ENCODE measurements around the gene ZNF839. TPM values are rescaled to one million over a fixed set of nuclear protein-coding genes. Genes with fewer than 3 reads are reported as not detected.

Gene ZNF839
- total and polyA plus RNA-seq, 2 of the 4 experiments (the other 2 are of a cell fraction), result 5.7 to 10.7 TPM

GRCh38 chr14:102387086-102387485 is 67.5 kb downstream of the ZNF839 start:
- Histone ChIP-seq H3K23ac (ENCODE audit: low read depth, low read length) (no peak overlapping the region), H4K5ac (ENCODE audit: low read depth, low read length) (no peak overlapping the region), H3K4ac (ENCODE audit: low read depth, low read length) (no peak overlapping the region), H4K8ac (ENCODE audit: low read depth in 2 of 2, low read length in 2 of 2) (no peak overlapping the region), H2AK5ac (ENCODE audit: low read depth, low read length) (no peak overlapping the region), H4K20me1 (ENCODE audit: insufficient read depth, low read length) (no peaks in the 10 kb centered on the region; the same call in 1 of the 2 replicates), H4K91ac (ENCODE audit: insufficient read depth, low read depth, low read length) (no peak overlapping the region), H3K4me1 (ENCODE audit: control insufficient read depth, insufficient read depth, low read length) (peaks cover 6% of the 10 kb centered on the region; the same call in 1 of the 2 replicates), H3K36me3 (ENCODE audit: control insufficient read depth, insufficient read depth, low read length) (peaks cover 3% of the 10 kb centered on the region), H3K27me3 (ENCODE audit: control insufficient read depth, insufficient read depth, low read length) (no peaks in the 10 kb centered on the region), H3K9me3 (ENCODE audit: control insufficient read depth, insufficient read depth, low read length) (no peaks in the 10 kb centered on the region; the same call in 1 of the 2 replicates), H2AK9ac (replicated peaks; ENCODE audit: low read depth, low read length, poor library complexity) (no peak overlapping the region), H3K9ac (ENCODE audit: low read depth, low read length) (no peak overlapping the region), H3K79me1 (ENCODE audit: low read depth in 1 of 2, low read length in 2 of 2) (peaks cover 7 to 20% of the 10 kb centered on the region in 2 experiments; a peak in 2 of 4 replicates), H3K18ac (ENCODE audit: low read depth, low read length) (no peak overlapping the region), H3K9me1 (ENCODE audit: insufficient read depth, low read length) (0 out of 2 replicates have a peak, but pooled peaks cover 2% of the 10 kb centered on the region), H2AFZ (replicated peaks; ENCODE audit: low read length, poor library complexity) (no peak overlapping the region), H3K14ac (replicated peaks; ENCODE audit: low read depth, low read length) (no peak overlapping the region), H2BK120ac (ENCODE audit: low read depth, low read length) (no peak overlapping the region), H2BK15ac (ENCODE audit: low read depth, low read length) (no peak overlapping the region), H2BK20ac (ENCODE audit: low read depth, low read length) (no peak overlapping the region), H2BK5ac (ENCODE audit: low read depth, low read length, poor library complexity, severe bottlenecking) (no peak overlapping the region), H3K4me2 (ENCODE audit: low read depth, low read length) (no peak overlapping the region), H3K4me3 (ENCODE audit: insufficient read depth, low read depth, low read length) (no peak overlapping the region), H3K56ac (ENCODE audit: extremely low read depth, insufficient read depth, low read length) (no peak overlapping the region), H3K27ac (ENCODE audit: insufficient read depth, low read length) (no peak overlapping the region)
- no TSS peak for BruUV-seq (replicated peaks)
- ChIA-PET CTCF (no interaction called here), POLR2A (ENCODE audit: unreplicated experiment) (no interaction called here)
- intact Hi-C loops (cut with micrococcal nuclease), result no loop called here
- TF ChIP-seq SMC3 (IDR thresholded peaks at IDR 0.05; ENCODE audit: low read depth, low read length) (no peak), MAFK (IDR thresholded peaks at IDR 0.05; ENCODE audit: low read depth, low read length) (no peak), CTCF (conservative IDR thresholded peaks at IDR 0.05; ENCODE audit: low read depth, low read length) (no peak), MAZ (IDR thresholded peaks at IDR 0.05; ENCODE audit: borderline replicate concordance, low read depth, low read length) (no peak), RFX5 (IDR thresholded peaks at IDR 0.05; ENCODE audit: low read depth, low read length) (no peak), CHD1 (IDR thresholded peaks at IDR 0.05; ENCODE audit: low read depth, low read length) (no peak), NFE2L2 (IDR thresholded peaks at IDR 0.05; ENCODE audit: low read depth, low read length) (no peak), RCOR1 (IDR thresholded peaks at IDR 0.05; ENCODE audit: insufficient replicate concordance, low read length) (no peak), CEBPB (IDR thresholded peaks at IDR 0.05; ENCODE audit: low read depth, low read length) (no peak), BHLHE40 (IDR thresholded peaks at IDR 0.05; ENCODE audit: low read depth, low read length) (no peak), MXI1 (IDR thresholded peaks at IDR 0.05; ENCODE audit: borderline replicate concordance, low read depth, low read length) (no peak)
- DNase-seq (no peak), ATAC-seq (ENCODE audit: low read depth) (no peak)
- dilution Hi-C loops (cut with HindIII; ENCODE audit: low sequenced_read_pairs, unreplicated experiment), result no loop called here
- in situ Hi-C loops (cut with MboI; ENCODE audit: low sequenced_read_pairs), result no loop called here

Measured in IMR-90 (cell line).